Activated T-helper 1 cell treated with Interleukin-2 at 50 U/mL for 16 hours (primary cell): ENCODE measurements around the gene ST8SIA3.
"Not testable (repeated sequence)": the region's sequence is repeated elsewhere in the genome, so short reads cannot be mapped to it uniquely, and the experiment has no call there.

Experiments used
- DNase-seq: peaks from one replicate; pipeline ENCODE4 v3.0.0-alpha.2; 2020; ENCODE audit warnings: low read depth

ST8SIA3 gene

DNA sequence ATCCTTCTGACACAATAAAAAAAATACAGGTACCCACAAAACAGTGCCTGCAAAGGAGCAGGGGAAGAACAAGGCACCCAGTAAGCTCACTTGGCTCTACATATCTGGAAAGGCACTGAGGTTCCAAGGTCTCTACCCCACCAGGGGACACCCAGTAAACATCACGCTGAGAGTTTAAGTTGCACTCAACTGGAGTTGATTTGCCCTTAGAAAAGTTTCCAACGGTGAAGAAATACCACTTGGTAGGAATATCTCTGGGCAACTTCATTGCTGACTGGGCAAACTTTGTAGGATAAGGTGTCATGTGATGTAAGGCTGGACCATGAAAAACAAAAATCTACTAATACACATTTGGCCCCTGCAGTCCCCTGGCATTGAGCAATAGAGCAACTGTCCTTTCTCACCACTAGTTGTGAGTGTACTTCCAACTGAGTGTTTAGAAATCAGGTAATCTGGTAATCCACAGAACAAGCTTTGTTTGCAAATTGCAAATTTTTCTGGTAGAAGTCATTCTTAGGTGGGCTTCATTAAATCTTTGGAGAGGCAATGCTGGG, 14.2 kb downstream of the ST8SIA3 start:
- DNase-seq = no peak

DNA sequence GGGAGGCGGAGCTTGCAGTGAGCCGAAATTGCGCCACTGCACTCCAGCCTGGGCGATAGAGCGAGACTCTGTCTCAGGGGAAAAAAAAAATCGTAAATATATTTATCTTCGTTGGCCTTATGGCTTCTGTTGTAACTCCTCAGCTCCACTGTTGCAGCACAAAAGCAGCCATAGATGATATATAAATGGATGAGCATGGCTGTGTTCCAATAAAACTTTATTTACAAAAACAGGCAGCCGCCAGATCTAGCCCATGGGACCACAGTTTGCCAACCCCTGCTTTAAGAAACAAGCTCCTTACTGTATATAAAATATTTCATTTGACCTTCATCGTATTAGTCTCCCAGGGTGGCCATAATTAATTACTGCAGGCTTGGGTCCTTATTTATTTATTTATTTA, 20.1 kb downstream of the ST8SIA3 start:
- DNase-seq = no peak

DNA sequence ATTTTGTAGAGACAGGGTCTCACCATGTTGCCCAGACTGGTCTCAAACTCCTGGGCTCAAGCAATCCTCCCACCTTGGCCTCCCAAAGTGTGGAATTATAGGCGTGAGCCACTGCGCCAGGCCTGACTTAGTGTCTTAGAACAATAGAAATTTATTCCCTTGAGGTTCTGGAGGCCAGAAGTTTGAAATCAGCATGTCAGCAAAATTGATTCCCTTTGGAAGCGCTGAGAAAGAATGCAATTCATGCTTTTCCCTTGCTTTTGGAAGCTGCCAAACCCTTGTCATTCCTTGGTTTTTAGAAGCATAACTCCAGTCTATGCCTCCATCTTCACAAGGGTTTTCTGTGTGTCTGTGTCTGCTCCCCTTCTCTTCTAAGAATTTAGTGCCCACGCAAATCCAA, 20.7 kb downstream of the ST8SIA3 start:
- DNase-seq = no peak

DNA sequence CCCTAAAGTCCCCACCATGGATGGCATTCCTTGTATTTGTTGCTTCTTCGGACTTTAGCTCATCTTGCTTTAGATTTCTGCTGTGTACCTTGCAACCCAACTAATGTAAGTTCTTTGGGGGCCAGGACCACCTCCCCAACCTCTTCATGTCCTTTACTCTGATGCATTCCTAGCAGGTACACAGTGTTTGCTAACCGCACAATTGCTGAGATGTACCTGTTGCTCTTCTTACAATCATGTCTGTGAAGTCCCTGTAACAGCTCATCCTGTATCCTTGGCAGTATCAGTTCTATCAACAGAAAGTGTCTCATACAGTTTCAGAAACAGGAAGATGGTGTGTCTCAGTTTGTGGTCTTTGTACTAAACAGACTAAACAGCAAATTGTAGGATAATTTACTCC, 24.1 kb downstream of the ST8SIA3 start:
- no peak for DNase-seq

DNA sequence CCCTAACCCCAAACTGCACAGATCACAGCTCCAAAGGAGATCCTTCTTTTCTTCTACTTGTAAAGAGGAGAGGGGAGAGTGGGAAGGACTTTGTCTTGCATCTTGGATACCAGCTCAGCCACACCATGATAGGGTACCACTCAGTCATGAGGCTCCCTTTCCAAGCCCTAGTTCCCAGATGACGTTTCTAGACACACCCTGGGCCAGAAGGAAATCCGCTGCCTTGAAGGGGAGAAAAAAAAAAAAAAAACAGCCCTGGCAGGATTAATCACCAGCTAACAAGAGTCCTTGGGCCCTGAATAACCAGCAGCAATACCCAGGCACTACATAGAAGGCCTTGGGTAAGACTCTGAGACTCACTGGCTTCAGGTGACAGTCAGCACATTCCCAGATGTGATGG, 36.9 kb downstream of the ST8SIA3 start:
- DNase-seq = no peak

DNA sequence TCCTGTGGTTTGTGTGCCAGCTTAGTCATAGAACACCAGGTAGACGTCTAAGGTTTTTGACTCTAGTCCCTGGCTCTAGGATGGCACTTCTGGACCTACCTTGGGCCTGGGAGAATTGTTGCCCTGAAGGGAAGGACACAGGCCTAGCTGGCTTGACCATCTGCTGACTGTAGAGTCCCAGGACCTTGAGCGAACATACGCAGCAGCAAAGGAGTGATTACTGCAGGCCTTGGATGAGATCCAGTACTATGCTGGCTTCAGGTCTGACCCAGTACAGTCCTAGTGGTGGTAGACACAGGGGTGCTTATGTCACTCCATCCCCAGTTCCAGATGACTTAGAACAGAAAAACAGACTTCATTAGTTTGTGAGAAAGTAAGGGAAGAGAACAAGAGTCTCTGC, 37.7 kb downstream of the ST8SIA3 start:
- DNase-seq = no peak

DNA sequence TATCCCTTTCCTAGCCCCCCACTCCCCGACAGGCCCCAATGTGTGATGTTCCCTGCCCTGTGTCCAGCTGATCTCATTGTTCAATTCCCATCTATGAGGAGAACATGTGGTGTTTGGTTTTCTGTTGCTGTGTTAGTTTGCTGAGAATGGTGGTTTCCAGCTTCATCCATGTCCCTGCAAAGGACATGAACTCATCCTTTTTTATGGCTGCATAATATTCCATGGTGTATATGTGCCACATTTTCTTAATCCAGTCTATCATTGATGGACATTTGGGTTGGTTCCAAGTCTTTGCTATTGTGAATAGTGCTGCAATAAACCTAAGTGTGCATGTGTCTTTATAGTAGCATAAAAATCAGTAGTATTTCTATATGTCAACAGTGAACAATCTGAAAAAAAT, 42.4 kb downstream of the ST8SIA3 start:
- not testable (repeated sequence) for DNase-seq

DNA sequence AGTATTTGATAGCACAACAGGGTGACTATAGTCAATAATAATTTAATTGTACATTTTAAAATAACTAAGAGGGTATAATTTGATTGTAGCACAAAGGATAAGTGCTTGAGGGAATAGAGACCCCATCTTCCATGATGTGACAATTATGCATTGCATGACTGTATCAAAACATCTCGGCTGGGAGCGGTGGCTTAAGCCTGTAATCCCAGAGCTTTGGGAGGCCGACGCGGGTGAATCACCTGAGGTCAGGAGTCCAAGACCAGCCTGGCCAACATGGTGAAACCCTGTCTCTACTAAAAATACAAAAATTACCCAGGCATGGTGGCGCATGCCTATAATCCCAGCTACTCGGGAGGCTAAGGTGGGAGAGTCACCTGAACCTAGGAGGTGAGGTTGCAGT, 44.5 kb downstream of the ST8SIA3 start:
- not testable (repeated sequence) for DNase-seq

DNA sequence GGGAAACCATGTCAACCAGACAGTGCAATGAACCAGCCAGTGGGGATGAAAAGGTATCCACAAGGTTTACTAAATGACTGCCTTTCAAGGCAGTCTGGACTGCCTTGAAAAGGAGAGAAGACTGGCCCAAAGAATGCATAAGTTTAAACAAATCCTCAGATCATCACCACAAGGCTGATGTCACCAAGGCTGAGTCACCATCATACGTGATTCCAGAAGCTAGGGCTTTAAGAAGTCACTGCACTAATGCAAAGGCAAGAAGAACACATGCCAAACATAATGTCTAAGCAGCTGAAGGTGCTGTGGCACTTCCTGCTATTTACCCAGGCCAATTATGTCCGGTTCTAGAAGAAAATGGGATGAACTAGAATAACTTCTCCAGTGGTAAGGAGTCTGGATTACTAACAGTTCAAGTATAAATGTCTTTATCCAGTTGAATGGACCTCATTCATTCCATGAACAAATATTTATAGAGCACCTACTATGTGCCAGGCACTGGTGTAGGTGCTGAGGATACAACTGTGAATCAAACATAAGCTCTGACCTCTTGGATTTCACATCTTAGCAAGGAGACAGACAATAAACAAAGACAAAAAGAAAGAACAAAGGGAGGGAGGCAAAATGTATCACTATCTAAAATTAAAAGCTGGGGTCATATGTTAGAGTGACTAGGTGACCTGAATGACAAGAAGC, 45.2 kb downstream of the ST8SIA3 start:
- no peak for DNase-seq

DNA sequence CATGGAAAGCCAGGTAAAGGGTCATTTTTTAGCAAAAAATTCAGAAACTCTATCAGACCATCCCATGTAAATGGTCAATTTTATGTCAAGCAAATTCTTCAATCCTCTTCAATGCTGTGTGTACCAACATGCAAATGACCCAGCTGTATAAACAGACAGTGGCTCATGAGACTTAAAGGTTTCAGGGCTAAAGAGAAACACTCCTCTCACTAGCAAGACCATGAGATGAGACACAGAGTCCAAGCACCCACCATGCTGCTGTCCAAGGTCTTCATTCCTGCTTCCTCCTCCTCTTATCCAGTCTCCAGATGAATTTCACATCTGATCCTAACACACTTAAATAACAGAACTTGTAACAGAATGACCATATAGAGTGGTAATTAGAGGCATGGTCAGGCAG, 52.0 kb downstream of the ST8SIA3 start:
- DNase-seq = no peak

DNA sequence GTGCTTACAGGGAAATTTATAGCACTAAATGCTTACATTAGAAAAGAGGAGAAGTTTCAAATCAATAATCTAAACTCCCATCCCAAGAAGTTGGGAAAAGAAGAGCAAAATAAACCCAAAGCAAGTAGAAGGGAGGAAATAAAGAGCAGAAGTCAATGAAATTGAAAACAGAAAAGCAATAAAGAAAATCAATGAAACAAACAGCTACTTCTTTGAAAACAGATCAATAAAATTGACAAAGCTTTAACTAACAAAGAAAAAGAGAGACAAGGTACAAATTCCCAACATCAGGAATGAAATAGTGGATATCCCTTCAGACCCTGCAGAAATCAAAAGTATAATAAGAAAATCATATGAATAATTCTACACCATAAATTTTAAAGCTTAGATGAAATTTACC, 57.3 kb downstream of the ST8SIA3 start:
- DNase-seq = no peak

DNA sequence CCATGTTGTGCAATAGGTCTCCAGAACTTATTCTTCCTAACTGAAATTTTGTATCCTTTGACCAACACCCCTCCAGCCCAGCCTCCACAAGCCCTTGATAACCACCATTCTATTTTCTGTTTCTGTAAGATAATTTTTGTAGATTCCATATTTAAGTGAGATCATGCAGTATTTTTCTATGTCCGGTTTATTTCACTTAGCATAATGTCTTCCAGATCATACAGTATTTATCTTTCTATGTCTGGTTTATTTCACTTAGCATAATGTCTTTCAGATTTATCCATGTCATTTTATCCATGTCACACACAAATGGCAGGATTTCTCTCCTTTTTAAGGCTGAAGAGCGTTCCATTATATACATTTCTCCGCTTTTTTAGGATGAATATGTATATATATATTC, 58.4 kb downstream of the ST8SIA3 start:
- no peak for DNase-seq

DNA sequence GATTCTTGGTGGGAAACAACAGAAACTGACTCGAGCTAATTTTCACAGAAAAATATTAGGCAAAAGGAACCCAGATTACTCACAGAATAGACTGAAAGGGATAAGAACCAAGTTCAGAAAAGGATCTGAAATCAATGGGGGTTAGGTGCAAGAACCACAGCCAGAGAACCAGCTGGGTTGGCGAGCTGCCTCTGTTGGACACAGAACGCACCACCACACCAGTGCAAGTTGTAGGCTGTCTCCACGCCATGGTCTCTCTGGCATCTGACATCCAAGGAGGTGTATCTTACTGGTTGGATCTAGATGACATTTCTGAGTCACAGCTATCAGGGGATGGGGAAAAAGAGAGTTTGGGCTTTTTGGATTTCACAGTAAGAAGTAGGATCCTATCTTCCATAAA, 64.2 kb downstream of the ST8SIA3 start:
- DNase-seq = no peak
